Activated CD4-positive, alpha-beta T cell treated with anti-CD3 and anti-CD28 coated beads for 48 hours (primary cell): ENCODE data around the gene TUT1.
"Not testable (repeated sequence)": the region's sequence is repeated elsewhere in the genome, so short reads cannot be mapped to it uniquely, and the experiment has no call there.

Experiments used
- DNase-seq: peaks from one replicate; pipeline ENCODE4 v3.0.0-alpha.2; 2020

The TUT1 gene

DNA sequence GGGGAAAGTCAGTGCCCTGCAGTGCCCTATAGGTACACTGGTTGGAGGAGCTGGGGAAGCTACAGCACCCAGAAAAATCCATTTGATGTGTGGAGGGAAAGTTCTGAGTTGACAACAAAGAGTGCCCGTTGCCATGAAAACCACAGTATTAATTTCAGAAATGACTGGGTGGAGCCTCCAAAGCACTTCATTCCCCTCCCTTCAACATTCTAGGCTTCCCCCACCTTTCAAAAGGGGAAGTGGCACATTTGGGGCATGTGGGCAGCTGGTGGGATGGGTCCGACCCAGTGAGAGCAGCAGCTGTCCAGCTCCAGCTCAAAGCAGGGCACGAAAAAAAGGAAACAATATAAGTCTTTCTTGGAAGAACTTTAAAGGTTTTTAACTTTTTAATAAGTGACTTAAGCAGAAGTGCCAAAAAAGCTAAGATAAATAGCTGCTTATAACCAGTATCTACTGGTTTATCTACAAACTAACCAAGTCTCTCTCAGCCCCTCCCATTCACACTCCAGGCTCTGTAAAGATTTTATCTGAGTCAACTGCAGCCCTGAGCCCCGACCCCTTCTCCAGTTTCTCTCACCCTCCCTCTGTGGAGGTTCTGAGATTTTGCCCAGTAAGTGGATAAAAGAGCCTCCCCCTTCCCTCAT is 35.7 kb downstream of the TUT1 start:
- DNase-seq = peak; percentile 54

- DNase-seq = no peak
Measured at GRCh38 chr11:62554387-62555167, 36.7 kb downstream of the TUT1 start.

GRCh38 chr11:62553839-62554361 is 37.4 kb downstream of the TUT1 start:
- DNase-seq = no peak

GRCh38 chr11:62553080-62553838 is 38.1 kb downstream of the TUT1 start:
- DNase-seq = peak; percentile 52

GRCh38 chr11:62552485-62553079 is 38.7 kb downstream of the TUT1 start:
- DNase-seq = peak; percentile 32

- not testable (repeated sequence) for DNase-seq
Measured at GRCh38 chr11:62550478-62550877, 40.8 kb downstream of the TUT1 start.

DNA sequence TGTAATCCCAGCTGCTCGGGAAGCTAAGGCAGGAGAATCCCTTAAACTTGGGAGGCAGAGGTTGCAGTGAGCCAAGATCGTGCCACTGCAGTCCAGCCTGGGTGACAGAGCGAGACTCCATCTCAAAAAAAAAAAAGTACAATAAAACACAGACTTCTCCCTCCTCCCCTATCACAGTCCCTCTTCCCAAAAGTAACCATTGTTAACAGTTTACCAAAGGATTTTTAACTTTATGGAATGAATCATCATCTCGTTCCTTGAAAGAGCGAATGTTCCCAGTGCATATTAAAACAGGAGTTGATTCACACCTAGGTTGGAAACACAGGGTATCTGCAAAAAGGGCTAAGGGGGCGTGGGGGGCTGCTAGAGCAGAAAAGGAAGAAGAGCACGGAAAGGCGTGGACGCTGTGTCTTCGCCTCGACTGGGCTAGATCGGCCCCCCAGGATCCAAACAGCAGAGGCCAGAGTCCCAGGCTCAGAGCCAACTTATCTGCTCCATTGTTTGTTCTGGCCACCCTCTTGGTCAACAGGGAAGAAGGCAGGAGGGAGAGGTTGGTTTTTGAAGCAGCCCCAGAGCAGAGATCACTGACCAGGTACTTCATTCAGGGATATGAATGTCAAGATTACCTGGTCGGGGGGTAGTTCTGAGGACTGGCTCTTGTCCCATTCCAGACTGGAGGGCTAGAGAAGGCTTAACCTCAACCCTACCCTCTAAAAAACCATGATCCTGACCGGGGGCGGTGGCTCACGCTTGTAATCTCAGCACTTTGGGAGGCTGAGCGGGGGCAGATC is 42.6 kb downstream of the TUT1 start:
- DNase-seq = no peak

GRCh38 chr11:62547691-62548281 is 43.5 kb downstream of the TUT1 start:
- DNase-seq = no peak

DNA sequence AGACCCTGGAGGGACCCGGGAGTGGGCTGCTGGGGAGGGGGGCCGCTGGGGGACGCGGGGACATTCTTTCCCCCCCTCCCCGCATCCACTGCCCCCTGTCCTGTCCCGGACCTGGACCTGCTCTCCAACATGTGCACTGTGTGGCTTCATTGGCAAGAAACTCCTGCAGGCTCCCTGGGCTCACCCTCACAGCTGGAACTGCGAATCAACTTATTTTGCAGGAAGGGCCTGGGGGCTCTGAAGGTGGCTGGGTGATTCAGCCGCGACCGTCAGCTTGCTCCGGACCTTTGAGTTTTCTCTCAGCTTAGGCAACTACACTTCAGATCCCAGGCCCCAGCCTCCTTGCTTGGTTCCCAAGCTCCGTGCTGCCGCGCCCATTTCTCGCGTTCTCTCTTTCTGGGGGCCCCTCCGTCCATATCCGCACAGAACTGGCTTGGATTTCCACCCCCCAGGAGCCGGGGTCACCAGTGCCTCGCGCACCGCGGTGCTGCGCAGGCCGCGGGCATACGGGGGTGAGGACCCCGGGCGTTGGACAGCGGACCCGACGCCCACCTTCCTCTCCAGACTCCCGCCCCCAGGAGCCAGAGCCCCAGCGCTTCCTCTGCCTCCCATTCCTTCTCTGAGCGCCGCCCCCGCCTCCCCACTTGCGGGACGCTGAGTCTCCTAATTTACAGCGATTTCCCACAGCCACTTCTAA is 44.2 kb downstream of the TUT1 start:
- DNase-seq = no peak

DNA sequence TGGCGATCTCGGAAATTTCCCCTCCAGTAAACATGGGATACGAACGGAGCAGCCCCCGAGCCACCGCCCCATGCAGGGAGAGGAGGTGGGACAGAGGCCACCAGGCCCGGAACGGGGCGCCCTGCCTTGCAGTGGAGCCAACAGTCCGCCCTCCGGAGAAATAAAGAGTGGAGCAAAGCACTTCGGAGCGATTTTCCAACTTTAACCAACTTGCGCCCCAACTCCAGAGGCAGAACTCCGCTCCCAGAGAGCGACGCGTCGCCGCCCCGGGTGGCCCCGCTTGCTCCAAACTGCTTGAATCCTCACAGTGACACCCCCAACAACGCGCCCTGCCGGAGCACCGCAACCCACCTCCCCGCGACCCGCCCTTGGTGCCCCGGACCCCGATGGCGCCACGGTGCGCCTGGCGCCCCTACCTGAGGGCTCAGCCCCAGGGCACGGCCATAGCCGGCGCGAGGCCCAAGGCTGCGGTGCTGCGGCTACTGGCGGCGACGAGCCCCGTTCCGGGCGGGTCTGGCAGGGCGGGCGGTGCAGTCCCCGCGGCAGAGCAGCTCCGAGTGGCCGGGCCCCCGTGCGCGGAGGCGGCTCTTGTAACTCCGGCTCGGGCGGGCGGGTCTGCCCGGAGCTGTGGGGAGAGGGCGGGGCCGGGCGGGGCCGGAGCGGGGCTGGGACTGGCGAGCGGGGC is 44.9 kb downstream of the TUT1 start, which contains the start of gene AHNAK:
AHNAK (minus strand) TSS at position 563 of the 685 bp plus-strand sequence. CDS start 10,708 bp downstream, outside the sequence.
- DNase-seq = peak; percentile 76

- DNase-seq = peak; percentile 53
Measured at GRCh38 chr11:62545437-62546243, 45.7 kb downstream of the TUT1 start.

GRCh38 chr11:62544581-62545436 is 46.5 kb downstream of the TUT1 start:
- DNase-seq = peak; percentile 39

- no peak for DNase-seq
Measured at GRCh38 chr11:62543680-62544444, 47.5 kb downstream of the TUT1 start.

GRCh38 chr11:62542750-62543567 is 48.4 kb downstream of the TUT1 start:
- DNase-seq = peak; percentile 82

DNA sequence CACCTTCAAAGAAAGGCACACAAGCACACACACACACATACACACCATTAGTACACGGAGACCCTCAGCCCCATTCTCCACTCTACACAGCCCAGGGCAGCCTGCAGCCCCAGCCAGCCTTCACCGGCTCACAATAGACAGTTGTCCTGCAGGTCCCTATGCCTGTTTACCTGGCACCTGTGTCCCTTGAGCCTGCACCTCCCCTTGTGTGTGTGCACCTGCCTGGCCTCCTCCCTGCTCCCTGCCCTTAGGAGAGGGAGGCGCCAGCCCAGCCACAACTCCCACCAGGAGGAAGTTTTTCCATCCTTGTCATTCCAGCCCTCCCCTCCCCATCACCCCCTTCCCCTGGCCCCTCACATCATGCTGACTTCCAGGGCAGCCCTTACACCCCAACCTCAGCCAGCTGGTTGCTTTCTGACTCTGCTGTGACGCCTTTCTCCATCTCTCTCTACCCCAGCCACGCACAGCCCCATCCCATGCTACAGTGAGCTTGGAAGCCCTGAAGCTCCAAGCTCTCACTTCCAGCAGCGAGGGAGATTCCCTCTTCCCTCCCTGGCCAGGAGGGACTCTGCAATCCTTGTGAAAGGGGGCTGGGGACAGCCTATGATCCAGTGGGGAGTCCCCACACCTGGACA is 49.1 kb downstream of the TUT1 start:
- DNase-seq = no peak
